Measurements from ENCODE around the gene SFT2D3. TPM values are rescaled to one million over a fixed set of nuclear protein-coding genes. Genes with fewer than 3 reads are reported as not detected.

The SFT2D3 gene
- total and polyA plus RNA-seq, 2 of the 13 experiments (the other 11 are each of a cell fraction or from before 2014, with no cell fraction given): 8.3 to 9.4 TPM

DNA sequence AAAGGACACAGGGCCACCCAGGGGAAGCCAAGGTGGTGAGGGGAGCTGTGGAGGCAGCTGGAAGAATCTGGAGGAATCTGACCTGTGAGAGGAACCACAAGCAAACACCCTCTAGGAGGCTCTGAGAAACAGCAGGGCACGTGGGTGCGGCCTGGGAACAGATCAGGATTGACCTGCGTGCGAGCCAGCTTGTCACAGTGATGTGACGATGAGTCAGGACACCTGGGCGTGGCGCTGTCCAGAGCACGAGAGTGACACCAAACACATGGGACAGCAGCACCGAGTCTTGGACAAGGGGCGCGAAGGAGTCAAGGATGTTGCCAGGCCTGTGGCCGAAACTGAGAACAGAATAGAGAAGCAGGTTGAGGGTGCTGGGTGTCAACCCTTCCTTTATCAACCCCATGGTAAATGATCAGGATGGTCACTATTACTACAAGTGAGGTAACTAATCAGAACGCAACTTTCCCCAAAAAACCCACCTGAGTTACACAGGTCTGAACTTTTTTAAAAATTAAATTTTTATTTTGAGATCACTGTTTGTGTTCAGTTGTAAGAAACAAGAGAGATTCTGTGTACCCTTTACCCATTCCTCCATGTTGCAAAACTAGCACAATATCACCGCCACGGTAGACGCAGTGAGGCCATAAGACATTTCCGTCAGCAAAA, 637 bp upstream of the SFT2D3 start (continued):
- TF ChIP-seq KIAA2018 (CRISPR knock-in tag; IDR thresholded peaks at IDR 0.05; ENCODE audit: borderline replicate concordance): no peak
- TF ChIP-seq, protein P1, sequence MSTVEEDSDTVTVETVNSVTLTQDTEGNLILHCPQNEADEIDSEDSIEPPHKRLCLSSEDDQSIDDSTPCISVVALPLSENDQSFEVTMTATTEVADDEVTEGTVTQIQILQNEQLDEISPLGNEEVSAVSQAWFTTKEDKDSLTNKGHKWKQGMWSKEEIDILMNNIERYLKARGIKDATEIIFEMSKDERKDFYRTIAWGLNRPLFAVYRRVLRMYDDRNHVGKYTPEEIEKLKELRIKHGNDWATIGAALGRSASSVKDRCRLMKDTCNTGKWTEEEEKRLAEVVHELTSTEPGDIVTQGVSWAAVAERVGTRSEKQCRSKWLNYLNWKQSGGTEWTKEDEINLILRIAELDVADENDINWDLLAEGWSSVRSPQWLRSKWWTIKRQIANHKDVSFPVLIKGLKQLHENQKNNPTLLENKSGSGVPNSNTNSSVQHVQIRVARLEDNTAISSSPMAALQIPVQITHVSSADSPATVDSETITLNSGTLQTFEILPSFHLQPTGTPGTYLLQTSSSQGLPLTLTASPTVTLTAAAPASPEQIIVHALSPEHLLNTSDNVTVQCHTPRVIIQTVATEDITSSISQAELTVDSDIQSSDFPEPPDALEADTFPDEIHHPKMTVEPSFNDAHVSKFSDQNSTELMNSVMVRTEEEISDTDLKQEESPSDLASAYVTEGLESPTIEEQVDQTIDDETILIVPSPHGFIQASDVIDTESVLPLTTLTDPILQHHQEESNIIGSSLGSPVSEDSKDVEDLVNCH (CRISPR knock-in tag; IDR thresholded peaks at IDR 0.05): 0 out of 2 replicates have a peak, but pooled peaks have one; percentile 91
- TF ChIP-seq ZKSCAN8 (CRISPR knock-in tag; IDR thresholded peaks at IDR 0.05; ENCODE audit: borderline replicate concordance): no peak
- no peak for TF ChIP-seq ZNF17 (CRISPR knock-in tag; IDR thresholded peaks at IDR 0.05)
- TF ChIP-seq, protein P2, sequence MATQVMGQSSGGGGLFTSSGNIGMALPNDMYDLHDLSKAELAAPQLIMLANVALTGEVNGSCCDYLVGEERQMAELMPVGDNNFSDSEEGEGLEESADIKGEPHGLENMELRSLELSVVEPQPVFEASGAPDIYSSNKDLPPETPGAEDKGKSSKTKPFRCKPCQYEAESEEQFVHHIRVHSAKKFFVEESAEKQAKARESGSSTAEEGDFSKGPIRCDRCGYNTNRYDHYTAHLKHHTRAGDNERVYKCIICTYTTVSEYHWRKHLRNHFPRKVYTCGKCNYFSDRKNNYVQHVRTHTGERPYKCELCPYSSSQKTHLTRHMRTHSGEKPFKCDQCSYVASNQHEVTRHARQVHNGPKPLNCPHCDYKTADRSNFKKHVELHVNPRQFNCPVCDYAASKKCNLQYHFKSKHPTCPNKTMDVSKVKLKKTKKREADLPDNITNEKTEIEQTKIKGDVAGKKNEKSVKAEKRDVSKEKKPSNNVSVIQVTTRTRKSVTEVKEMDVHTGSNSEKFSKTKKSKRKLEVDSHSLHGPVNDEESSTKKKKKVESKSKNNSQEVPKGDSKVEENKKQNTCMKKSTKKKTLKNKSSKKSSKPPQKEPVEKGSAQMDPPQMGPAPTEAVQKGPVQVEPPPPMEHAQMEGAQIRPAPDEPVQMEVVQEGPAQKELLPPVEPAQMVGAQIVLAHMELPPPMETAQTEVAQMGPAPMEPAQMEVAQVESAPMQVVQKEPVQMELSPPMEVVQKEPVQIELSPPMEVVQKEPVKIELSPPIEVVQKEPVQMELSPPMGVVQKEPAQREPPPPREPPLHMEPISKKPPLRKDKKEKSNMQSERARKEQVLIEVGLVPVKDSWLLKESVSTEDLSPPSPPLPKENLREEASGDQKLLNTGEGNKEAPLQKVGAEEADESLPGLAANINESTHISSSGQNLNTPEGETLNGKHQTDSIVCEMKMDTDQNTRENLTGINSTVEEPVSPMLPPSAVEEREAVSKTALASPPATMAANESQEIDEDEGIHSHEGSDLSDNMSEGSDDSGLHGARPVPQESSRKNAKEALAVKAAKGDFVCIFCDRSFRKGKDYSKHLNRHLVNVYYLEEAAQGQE (IDR thresholded peaks at IDR 0.05; ENCODE audit: borderline replicate concordance in 1 of 2, low read depth in 1 of 2, low read length in 2 of 2): peak in 1 of 2 experiments; percentile 41; a peak in 1 of 4 replicates
- no peak; the same call in 1 of the 2 replicates for TF ChIP-seq KDM6A (CRISPR knock-in tag; IDR thresholded peaks at IDR 0.05; ENCODE audit: low read depth)
- no peak for TF ChIP-seq ELF1 (CRISPR knock-in tag; IDR thresholded peaks at IDR 0.05)
- no peak for TF ChIP-seq ZNF382 (CRISPR knock-in tag; IDR thresholded peaks at IDR 0.05; ENCODE audit: borderline replicate concordance)
- no peak for TF ChIP-seq ZNF451 (CRISPR knock-in tag; IDR thresholded peaks at IDR 0.05)
- no peak for TF ChIP-seq MEIS1 (CRISPR knock-in tag; IDR thresholded peaks at IDR 0.05; ENCODE audit: borderline replicate concordance)
- TF ChIP-seq ZNF331 (CRISPR knock-in tag; IDR thresholded peaks at IDR 0.05): peak; percentile 70; the same call in 1 of the 2 replicates
- TF ChIP-seq ATM (IDR thresholded peaks at IDR 0.05; ENCODE audit: borderline replicate concordance): no peak
- TF ChIP-seq MIER3 (CRISPR knock-in tag; IDR thresholded peaks at IDR 0.05; ENCODE audit: borderline replicate concordance): 0 out of 2 replicates have a peak, but pooled peaks have one; percentile 43
- TF ChIP-seq ZNF556 (CRISPR knock-in tag; IDR thresholded peaks at IDR 0.05; ENCODE audit: borderline replicate concordance): no peak
- no peak for TF ChIP-seq NFE2 (CRISPR knock-in tag; IDR thresholded peaks at IDR 0.05)

Measured in HepG2 (cell line).